22Rv1 (cell line): ENCODE measurements around the gene SLC35B2.

Experiments used
- CTCF ChIP-seq: fragments of 450-650 bp; IDR thresholded peaks from 2 replicates; pipeline ENCODE4 v1.5.1; 2017; ENCODE audit warnings: mild to moderate bottlenecking
- ZFX ChIP-seq: fragments of 450-650 bp; IDR thresholded peaks from 2 replicates; pipeline ENCODE4 v1.6.1; 2017; ENCODE audit warnings: antibody characterized with exemption, borderline replicate concordance

- TF ChIP-seq CTCF (no peak), ZFX (no peak)
Measured at GRCh38 chr6:44292661-44293365, 35.5 kb upstream of the SLC35B2 start.
